Tibial artery (tissue), 4 donors: ENCODE data around the gene INSYN2A.

Experiments
- DNase-seq, 2 donors: peaks; one replicate each; pipeline ENCODE4 v3.0.0-alpha.2; 2019
- H3K27ac ChIP-seq, 2 donors: fragments of 200-600 bp; sonication (generic) in 1 of 2; 1 replicate in 1 of 2; 2 replicates in 1 of 2; pipeline ENCODE4 v1.5.1; 2018 to 2019; ENCODE audit warnings: mild to moderate bottlenecking in 1 of 2
- H3K27me3 ChIP-seq, 2 donors: fragments of 200-600 bp; sonication (generic) in 1 of 2; one replicate each; pipeline versions ENCODE4 v1.5.1 to v1.6.0; 2016 to 2019
- H3K36me3 ChIP-seq, 3 donors: fragments of 200-600 bp; sonication (generic) in 2 of 3; one replicate each; pipeline ENCODE4 v1.5.1; 2016 to 2019; ENCODE audit warnings: mild to moderate bottlenecking in 2 of 3
- H3K4me1 ChIP-seq, 4 donors: fragments of 200-600 bp; sonication (generic) in 2 of 4; 1 replicate in 3 of 4; 2 replicates in 1 of 4; pipeline ENCODE4 v1.5.1; 2016 to 2019
- H3K4me3 ChIP-seq, 2 donors: fragments of 200-600 bp; sonication (generic) in 1 of 2; 1 replicate in 1 of 2; 2 replicates in 1 of 2; pipeline ENCODE4 v1.5.1; 2018 to 2019; ENCODE audit warnings: mild to moderate bottlenecking in 2 of 2
- H3K9me3 ChIP-seq, 3 donors: fragments of 200-600 bp; sonication (generic) in 1 of 3; one replicate each; pipeline ENCODE4 v1.5.1; 2016 to 2019
- intact Hi-C: fragments of 100-400 bp; cut with DNase I; formaldehyde crosslinking; loops from one replicate; pipeline ENCODE4 v1.15.0; 2023; ENCODE audit warnings: low total_unique reads
- TF ChIP-seq, protein P1 (sequence below), 2 experiments: fragments of 200-600 bp in 1 of 2; fragments of 450-650 bp in 1 of 2; IDR thresholded peaks; one replicate each; pipeline ENCODE4 v1.5.1; 2017 to 2019; ENCODE audit warnings: antibody characterized with exemption in 2 of 2, mild to moderate bottlenecking in 1 of 2, moderate library complexity in 1 of 2

The INSYN2A gene

DNA sequence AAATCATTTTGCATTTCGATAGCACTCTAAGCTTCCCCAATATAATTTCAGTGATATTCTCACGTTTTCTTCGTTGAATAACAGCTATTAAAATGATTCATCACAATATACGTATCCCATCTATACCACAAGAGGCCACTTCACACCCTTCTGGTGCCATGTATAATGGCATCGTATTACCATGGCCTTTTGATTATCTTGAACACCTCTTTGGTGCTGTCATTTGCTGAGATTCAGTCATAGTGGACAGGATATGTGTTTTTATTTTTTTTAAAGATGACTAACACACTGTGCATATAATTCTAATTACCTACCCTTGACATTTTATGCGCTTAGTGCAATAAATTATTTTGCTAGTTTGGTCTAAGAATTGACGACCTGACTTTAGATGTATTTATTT is 6.7 kb upstream of the INSYN2A start:
- no peak overlapping the region for H3K27ac ChIP-seq
- no peaks in the 10 kb centered on the region for H3K27me3 ChIP-seq
- TF ChIP-seq, protein P1, sequence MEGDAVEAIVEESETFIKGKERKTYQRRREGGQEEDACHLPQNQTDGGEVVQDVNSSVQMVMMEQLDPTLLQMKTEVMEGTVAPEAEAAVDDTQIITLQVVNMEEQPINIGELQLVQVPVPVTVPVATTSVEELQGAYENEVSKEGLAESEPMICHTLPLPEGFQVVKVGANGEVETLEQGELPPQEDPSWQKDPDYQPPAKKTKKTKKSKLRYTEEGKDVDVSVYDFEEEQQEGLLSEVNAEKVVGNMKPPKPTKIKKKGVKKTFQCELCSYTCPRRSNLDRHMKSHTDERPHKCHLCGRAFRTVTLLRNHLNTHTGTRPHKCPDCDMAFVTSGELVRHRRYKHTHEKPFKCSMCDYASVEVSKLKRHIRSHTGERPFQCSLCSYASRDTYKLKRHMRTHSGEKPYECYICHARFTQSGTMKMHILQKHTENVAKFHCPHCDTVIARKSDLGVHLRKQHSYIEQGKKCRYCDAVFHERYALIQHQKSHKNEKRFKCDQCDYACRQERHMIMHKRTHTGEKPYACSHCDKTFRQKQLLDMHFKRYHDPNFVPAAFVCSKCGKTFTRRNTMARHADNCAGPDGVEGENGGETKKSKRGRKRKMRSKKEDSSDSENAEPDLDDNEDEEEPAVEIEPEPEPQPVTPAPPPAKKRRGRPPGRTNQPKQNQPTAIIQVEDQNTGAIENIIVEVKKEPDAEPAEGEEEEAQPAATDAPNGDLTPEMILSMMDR (IDR thresholded peaks at IDR 0.05), result no peak
- H3K9me3 ChIP-seq, result no peaks in the 10 kb centered on the region
- H3K4me3 ChIP-seq, result no peak overlapping the region
- intact Hi-C loops, result loop anchor here (2.0 kb wide), 1 partner anchor 70 kb away; no protein-coding TSS in a partner anchor
- H3K36me3 ChIP-seq, result peaks cover 0 to 8% (median 7%) of the 10 kb centered on the region in 3 donors
- no peaks in the 10 kb centered on the region for H3K4me1 ChIP-seq
- no peak for DNase-seq

- no peak for DNase-seq
- H3K27ac ChIP-seq, result no peak overlapping the region
- no peak overlapping the region for H3K4me3 ChIP-seq
- peaks cover 0 to 10% (median 7%) of the 10 kb centered on the region in 4 donors for H3K4me1 ChIP-seq
- H3K9me3 ChIP-seq, result no peaks in the 10 kb centered on the region
- no peaks in the 10 kb centered on the region for H3K27me3 ChIP-seq
- intact Hi-C loops, result no loop called here
- H3K36me3 ChIP-seq, result peaks cover 0 to 8% (median 7%) of the 10 kb centered on the region in 3 donors
- TF ChIP-seq, protein P1 (IDR thresholded peaks at IDR 0.05), result no peak
Measured at GRCh38 chr10:127200646-127201045, 4.3 kb upstream of the INSYN2A start.

DNA sequence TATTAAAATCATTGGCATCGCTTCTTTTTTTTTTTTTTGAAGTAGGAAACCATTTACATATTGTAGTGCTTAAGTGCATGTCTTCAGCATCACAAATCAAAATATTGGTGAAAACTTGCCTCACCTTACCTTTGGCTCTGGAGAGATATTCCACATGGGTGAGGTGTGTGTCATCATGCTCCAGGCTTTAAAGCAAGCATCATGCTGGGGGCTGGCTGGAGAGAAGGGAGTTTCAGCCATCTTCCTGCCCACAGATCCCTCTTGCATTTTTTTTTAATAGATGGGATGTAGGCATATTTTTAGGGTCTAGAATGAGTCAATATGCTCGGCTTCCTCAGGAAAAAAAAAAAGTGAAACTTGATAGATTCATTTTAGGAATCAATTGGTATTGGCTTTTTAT is 2.3 kb upstream of the INSYN2A start:
- TF ChIP-seq, protein P1 (IDR thresholded peaks at IDR 0.05), result no peak
- intact Hi-C loops, result no loop called here
- no peaks in the 10 kb centered on the region for H3K9me3 ChIP-seq

DNA sequence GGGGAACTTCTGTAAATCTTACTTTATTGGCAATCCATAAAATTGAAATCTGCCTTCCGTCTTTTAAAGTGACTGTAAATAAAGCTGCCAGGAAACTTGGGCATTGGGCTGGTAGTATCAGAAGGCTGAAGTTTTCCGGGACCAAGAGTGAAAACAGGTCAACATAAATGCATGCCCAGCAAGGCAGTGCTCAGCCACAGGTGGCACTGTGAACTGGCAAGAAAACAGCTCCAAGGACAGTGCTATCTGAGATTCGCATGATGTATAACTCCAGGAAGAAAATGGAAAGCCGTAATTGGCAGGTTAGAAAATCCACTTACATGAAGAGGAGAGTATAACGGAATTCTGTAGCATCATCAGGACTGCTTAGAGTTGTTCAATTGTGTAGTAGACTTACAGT is 1.9 kb upstream of the INSYN2A start:
- intact Hi-C loops, result no loop called here
- Histone ChIP-seq H3K27ac (no peak overlapping the region), H3K27me3 (peaks cover 0 to 3% of the 10 kb centered on the region in 2 donors), H3K4me1 (peaks cover 0 to 23% (median 18%) of the 10 kb centered on the region in 4 donors), H3K9me3 (no peaks in the 10 kb centered on the region), H3K36me3 (no peaks in the 10 kb centered on the region), H3K4me3 (no peak overlapping the region)
- TF ChIP-seq, protein P1 (IDR thresholded peaks at IDR 0.05), result no peak
- no peak for DNase-seq

More for the DNA sequence above, 2.3 kb upstream of the INSYN2A start:
- no peak overlapping the region for H3K27ac ChIP-seq
- H3K4me3 ChIP-seq, result no peak overlapping the region
- peaks cover 0 to 23% (median 18%) of the 10 kb centered on the region in 4 donors for H3K4me1 ChIP-seq
- H3K27me3 ChIP-seq, result peaks cover 0 to 3% of the 10 kb centered on the region in 2 donors
- no peak for DNase-seq
- H3K36me3 ChIP-seq, result peaks cover 0 to under 1% (median 0%) of the 10 kb centered on the region in 3 donors

DNA sequence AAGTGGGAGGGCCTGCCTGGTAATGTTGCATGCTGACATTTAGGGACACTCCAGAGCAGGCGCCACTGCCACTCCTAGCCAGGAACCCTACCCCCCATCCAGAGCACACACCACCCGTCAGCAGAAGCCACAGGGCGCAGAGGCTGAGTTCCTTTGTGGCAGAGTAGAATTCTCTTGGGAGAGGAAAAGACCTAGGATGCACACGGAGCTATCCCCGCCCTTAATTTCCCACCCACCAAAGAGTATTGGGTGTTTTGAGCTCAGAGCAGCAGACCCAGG is 702 bp upstream of the INSYN2A start:
- intact Hi-C loops, result no loop called here
- TF ChIP-seq, protein P1 (IDR thresholded peaks at IDR 0.05), result no peak
- Histone ChIP-seq H3K4me3 (no peak overlapping the region), H3K4me1 (peaks cover 0 to 23% (median 18%) of the 10 kb centered on the region in 4 donors), H3K36me3 (no peaks in the 10 kb centered on the region), H3K27ac (no peak overlapping the region), H3K9me3 (no peaks in the 10 kb centered on the region), H3K27me3 (peaks cover 0 to 3% of the 10 kb centered on the region in 2 donors)
- DNase-seq, result no peak
